T-helper 1 cell treated with Interleukin-12 subunit alpha and Interleukin-12 subunit beta and Interleukin-4 antibody, amounts not matched to agents 30 ng/mL and 1 ng/mL, for 36 hours (primary cell): ENCODE data around the gene PLCH1. TPM values are rescaled to one million over a fixed set of nuclear protein-coding genes. Genes with fewer than 3 reads are reported as not detected.
"Not testable (repeated sequence)": the region's sequence is repeated elsewhere in the genome, so short reads cannot be mapped to it uniquely, and the experiment has no call there.

Source experiments
- intact Hi-C: fragments of 100-400 bp; cut with micrococcal nuclease; formaldehyde crosslinking; loops from one replicate; pipeline ENCODE4 v1.15.1; 2024
- total RNA-seq: library from RNA; stranded (reverse); gene quantifications from 2 replicates; pipeline ENCODE4 v1.2.3, GENCODE V29; 2022

Gene PLCH1
- total RNA-seq, 1 donor from 2014 or later: 0.88 TPM

DNA sequence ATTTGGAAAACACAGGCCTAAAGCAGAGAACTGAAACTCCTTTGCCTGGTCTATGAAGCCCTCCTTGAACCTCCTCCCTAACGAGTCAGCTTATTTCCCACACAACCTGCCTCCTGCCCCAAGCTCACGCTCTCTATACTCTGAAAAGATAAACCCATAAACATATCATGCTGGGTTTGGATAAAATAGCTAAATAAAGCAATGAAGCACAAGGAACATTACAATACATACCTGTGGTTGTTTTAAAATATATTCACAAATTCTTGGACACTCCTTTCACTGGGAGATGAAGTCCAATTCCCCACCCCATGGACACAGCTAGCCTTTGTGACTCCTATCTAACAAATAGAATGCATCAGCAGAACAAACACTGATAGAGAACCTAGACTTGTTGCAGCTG is 98.2 kb downstream of the PLCH1 start:
- intact Hi-C loops: no loop called here

DNA sequence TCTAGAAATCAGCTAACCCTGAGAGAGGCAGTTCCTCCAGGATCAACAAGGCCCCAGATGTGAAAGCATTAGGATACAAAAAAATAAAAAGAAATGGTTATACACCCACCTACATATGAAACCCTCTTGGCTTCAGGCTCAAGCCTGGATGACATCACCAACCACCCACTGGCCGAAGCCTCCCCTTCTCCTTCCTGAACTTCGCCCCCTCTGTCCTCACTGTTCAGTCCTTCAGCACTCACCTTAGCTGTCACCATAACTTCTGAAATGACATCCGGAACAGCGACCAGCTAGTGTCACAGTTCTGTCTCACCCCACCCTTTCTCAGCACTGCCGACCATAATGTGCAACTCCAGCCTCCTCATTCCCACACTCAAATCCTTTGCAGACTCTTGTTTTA is 98.7 kb downstream of the PLCH1 start:
- intact Hi-C loops: no loop called here

DNA sequence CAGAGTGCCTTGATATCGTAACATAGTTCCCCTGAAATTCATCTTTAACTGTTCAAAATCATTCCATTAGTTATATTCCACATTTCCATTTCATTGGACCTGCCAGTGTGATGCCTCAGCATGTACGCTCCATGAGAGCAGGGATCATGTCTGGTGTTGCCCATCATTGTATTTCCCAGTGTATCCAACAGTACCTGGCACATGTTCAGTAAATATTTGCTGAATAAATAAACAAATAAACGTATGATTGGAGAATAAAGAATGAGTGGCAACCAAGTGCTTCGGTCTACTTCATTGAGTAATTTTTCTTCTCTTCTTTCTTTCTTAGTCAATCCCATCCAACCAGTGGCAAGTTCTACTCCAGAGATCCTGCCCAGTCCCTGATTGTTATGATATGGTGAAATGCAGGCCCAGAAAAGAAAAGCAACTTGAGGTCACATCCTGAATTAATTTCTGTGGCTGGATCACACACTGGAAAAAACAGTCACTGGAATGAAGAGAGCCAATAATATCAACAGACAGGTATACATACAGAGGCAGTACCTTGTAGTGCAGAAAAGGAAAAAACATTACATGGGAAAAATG is 101.2 kb downstream of the PLCH1 start:
- intact Hi-C loops: no loop called here

DNA sequence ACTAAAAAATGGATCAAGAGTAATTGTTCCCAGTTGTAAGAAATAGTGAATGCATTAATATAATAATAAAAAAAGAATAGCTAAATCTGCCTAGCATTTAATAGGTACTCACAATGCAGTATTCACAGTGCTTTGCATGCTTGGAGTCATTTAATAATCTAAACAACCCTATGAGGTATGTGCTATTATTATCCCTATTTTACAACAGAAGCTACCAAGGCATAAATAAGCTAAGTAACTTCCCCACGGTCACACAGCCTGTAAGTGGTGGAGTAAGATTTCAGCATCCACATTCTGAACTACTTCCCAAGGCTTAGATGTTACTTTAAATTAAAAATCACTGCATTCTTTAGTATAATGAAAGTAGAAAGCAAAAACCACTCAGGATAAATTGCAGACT is 102.9 kb downstream of the PLCH1 start:
- intact Hi-C loops: no loop called here

DNA sequence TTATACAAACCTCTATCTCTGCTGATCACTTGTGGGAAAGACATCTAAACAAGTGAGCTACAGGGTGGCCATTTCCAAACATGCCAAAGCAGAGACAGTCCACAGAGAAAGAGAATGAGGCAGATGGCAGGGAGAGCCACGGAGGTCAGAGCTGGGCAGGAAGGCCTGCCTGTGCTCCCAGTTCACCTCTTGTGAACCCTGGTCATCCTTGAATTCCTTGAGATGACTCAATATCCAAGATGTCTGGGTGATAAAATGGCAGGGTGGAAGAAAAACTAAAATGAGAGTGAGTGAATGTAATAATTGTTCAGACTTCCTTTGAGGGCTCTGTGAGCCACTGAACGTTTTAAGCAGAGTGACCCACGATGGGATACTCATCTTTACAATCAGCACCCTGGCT is 104.8 kb downstream of the PLCH1 start:
- intact Hi-C loops: no loop called here

DNA sequence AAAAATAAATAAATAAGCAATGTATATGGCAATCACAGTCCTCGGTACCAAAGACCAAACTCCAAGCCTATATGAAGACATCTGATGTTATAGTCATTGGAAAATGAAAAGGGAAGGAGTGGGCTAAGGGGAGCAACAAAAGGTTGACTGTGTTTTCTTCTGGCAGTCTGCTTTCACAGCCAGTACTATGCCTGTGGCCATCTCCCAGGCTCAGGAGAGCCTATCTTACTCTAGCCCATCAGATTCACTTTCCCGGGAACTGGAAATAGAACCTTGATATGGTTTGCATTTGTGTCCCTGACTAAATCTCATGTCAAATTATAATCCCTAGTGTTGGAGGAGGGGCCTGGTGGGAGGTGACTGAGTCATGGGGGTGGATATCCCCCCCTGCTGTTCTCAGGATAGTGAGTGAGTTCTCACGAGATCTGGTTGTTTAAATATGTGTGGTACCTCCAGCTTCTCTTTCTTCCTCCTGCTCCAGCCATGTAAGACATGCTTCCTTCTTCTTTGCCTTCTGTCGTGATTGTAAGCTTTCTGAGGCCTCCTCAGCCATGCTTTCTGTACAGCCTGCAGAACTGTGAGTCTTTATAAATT is 105.3 kb downstream of the PLCH1 start:
- intact Hi-C loops: no loop called here

DNA sequence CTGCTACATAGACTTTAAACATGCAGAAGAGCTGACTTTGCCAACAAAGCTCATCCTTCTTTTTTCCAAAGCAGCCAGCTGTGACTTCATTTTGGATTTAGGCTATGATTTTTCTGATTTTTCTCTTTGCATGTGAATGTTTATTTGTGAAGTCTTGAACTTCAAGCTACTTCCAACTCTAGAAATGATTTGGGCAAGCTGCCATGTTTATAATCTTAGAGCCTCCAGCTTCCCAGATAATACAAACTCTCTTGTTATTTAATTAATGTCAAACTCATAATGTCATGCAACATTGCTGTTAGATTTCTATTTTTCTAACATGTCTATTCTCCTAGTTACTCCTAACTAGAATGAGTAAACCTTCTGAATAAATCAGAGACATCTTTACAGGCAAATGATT is 106.4 kb downstream of the PLCH1 start:
- intact Hi-C loops: not testable (repeated sequence)

DNA sequence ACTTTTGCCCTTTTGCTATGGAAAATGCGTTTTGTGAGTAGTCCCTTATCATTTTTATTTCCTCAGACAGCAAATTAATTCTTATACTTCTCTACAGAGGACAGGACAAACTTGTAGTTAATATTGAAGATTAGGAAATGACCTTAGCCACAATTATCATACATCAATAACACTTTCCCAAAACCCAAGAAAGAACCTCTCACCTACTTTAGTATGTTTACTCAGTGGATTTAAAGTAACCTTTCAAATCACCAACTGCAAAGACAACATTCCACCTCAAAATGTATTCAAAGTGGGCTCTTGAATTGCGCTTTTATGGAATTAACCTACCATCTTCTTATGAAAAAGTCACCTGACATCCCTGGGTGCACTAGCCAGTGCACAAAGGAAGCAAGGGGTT is 107.3 kb downstream of the PLCH1 start:
- intact Hi-C loops: no loop called here

DNA sequence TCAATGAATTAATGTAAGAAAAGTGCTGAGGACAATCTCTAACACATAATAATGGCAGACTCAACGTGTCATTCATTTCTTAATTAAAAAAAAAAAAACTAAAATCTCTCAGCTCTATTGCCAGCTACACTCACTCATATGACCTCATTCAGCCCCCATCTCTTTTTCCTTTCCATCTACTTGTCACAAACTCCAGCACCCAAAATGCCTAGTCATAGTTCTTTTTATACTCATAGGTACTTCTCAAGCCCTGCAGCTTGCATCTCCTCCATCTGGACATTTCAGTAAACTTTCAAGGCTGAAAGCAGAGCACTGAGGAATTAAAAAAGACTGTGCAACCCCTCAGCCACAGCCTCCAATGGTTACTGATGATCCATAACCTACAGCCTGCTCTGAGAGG is 109.8 kb downstream of the PLCH1 start:
- intact Hi-C loops: no loop called here

DNA sequence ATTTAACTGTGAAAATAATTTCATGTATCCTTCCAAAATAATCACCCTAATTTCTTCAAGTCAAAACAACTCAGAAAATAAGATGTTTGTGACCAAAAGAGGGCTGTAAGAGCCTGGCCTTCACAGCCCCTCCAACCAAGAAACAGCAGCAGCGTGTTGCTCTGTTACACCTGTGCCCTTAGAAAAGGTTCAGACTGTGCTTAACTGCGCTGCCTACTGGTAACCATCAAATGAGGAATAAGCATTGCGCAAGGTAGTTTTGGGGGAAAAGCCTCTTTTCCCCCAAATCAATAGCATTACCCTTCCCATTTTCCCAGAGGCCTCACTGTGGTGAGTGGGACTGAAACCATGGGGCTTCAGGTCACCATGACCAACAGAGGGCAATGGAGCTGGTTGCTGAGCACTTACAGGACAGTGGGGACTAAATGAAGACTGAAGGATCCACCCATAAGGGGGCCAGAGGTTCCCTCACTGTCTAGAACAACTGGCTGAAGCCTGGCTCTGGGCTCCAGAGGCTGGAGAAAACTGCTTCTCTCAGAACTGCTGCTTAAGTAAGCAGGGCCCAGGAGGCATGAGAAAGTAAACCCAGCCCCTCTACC is 110.7 kb downstream of the PLCH1 start:
- intact Hi-C loops: no loop called here

DNA sequence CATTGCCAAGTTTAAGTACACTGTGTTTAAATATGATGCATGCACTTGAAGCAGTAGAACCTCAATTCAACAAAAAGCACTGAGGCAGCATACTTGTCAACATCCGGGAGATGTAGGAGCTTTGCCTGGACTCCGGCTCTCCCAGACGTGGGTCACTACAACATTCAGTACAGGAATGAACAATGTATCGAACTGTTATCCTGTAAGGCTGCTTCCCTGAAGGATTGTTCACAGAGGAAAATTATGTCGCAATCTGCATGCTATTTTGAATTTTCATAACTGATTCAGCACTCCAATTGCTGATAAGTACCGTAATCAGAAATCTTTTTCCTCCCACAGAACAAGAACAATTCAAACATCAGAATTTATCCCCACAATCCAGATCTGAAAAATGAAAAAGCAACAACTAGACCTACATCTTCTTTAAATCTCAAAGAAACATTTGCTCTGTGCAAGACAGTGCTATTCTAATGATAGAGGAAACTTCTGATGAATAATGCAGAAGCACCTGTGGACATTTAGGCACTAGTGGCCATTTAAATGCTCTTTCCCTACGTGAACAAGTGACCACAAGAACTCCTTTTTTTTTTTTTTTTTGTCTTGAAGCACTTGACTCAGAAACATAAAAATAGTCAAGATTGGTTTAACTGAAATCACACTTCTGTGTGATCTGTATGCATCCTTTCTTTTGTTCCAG is 113.4 kb downstream of the PLCH1 start:
- intact Hi-C loops: no loop called here

DNA sequence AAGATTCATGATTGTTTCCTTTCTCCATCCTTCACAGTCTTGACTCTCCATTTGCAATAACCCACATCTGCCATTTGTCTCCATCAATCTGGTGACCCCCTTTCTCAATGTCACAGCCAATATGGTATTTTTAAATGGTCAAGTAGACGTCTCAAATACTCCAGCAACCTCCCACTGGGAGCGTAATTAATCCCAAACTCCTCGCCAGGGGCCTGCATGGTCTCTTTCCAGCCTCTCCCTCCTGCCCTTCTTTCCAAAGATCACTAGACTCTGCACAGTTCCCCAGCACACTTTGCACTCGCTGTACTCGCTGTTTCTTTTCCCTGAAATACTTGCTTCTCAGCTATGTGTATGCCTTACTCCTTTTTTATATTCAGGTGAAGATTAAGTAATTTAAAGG is 115.3 kb downstream of the PLCH1 start:
- intact Hi-C loops: no loop called here

DNA sequence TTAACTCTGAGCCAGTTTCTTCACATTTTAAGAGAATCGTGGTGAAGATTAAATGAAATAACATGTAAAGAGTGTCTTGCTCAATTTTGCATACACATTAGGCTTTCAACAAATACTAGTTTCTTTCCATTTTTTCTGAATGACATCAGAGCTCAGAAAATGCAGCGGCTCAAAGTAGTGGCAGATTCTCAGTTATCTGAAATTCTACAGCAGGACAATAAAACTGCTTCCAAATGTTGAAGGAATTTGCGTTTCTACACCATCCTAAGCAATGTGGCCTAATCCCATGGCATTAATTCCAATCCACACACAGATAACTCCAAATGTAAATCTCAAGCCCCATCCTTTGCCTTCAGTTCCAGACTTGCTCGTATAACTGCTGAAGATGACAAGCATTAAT is 115.8 kb downstream of the PLCH1 start:
- intact Hi-C loops: no loop called here

DNA sequence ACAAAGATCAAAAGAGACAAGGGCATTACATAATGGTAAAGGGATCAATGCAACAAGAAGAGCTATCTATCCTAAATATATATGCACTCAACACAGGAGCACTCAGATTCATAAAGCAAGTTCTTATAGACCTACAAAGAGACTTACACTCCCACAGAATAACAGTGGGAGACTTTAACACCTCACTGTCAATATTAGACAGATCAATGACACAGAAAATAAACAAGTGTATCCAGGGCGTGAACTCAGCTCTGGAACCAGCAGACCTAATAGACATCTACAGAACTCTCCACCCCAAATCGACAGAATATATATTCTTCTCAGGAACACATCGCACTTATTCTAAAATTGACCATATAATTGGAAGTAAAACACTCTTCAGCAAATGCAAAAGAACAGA is 122.2 kb downstream of the PLCH1 start:
- intact Hi-C loops: not testable (repeated sequence)

DNA sequence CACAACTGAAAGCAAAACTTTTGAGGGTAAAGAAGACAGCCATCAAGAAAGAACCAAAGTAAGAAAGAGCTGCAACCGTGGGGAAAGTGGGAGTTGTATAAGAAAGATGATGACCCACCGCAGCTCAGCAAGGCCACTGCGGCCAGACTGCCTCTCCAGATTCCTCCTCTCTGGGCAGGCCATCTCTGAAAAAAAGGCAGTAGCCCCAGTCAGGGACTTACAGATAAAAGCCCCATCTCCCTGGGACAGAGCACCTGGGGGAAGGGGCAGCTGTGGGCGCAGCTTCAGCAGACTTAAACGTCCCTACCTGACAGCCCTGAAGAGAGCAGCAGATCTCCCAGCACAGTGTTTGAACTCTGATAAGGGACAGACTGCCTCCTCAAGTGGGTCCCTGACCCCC is 124.3 kb downstream of the PLCH1 start:
- intact Hi-C loops: not testable (repeated sequence)

DNA sequence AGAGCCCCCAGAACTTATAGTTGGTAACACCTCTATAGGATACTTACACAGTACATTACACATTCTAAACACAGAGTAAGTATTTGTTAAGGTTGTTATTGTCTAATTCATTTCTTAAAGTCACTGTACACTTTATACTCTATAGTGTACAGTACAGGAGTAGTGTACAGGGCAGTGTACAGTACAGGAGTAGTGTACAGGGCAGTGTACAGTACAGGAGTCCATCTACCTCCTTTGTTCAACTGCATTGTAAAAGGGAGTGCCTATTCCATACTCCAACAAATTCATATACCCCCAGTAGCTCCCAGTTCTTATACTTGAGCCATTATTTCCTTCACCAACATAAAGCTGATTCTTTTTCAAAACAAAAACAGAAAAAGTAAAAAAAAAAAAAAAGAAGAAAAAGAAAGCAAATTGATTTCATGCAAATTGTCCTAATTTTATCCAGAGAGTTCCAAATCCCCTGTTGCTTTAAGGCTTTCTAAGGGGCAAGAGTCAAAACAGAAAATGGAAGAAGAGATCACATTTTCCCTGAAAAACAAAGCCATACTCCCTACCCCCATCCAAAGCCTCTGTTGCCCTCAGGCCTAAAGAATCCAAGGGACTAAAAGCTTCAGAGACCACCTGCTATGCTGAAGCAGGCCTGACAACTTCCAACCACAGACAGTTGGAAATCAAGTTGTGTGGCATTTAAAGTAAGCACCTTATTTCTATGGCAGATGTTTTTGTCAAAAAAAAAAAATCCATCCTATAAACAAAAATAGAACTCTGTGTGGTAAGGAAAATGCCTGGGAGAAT is 125.6 kb downstream of the PLCH1 start:
- intact Hi-C loops: no loop called here

DNA sequence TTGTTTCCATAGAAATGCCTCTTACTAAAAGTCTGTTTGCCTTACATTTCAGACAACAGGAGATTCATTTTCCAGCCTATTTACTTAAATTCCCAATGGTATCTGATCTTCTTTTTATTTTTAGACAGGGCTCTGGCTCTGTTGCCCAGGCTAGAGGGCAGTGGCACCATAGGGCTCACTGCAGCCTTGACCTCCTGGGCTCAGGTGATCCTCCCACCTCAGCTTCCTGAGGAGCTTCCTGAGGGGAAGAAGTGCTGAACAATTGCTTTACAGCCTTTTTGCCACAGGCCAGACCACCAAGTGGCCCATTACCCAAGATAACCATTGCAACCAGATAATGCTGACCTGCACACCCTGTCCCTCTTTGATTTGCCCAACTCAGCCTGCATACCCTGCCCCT is 126.3 kb downstream of the PLCH1 start:
- intact Hi-C loops: no loop called here

DNA sequence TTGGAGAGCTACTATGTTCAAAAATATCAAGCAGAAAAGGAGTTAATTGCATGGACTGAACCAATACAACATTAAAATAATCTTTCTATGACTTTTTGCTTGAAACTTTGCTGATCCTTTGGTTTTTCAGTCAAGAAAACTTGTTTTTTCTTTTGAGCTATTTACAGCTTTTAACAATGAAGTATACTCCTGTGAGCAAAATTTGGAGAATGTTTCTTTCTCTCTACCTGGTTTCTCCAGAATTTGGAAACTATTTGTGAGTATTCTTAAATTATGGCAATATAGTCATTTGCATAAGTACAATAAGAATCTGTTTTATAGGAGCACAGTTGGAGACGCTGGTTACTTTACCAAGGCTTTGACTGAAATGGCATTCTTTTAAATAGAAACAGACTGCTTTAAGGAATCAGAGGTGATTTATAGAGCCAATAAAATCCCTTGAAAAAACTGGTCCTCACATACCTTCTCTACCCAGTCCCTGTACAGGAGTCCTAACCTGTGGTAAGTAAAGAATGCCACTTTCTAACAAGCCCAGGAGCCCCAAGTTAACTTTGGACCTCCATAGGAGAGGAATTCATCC is 127.4 kb downstream of the PLCH1 start:
- intact Hi-C loops: no loop called here

DNA sequence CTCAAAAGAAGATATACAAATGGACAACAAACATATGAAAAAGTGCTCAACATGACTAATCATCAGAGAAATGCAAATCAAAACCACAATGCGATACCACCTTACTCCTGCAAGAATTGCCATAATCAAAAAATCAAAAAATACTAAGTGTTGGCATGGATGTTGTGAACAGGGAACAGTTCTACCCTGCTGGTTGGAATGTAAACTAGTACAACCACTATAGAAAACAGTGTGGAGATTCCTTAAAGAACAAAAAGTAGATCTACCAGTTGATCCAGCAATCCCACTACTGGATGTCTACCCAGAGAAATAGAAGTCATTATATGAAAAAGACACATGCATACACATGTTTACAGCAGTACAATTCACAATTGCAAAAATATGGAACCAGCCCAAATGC is 129.7 kb downstream of the PLCH1 start:
- intact Hi-C loops: not testable (repeated sequence)

DNA sequence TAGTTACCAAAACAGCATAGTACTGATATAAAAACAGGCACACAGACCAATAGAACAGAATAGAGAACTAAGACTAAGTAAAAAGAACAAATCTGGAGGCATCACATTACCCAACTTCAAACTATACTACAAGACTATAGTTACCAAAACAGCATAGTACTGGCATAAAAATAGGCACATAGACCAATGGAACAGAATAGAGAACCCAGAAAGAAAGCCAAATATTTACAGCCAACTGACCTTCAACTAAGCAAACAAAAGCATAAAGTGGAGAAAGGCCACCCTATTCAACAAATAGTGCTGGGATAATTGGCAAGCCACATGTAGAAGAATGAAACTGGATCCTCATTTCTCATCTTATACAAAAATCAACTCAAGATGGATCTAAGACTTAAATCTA is 130.5 kb downstream of the PLCH1 start:
- intact Hi-C loops: not testable (repeated sequence)

DNA sequence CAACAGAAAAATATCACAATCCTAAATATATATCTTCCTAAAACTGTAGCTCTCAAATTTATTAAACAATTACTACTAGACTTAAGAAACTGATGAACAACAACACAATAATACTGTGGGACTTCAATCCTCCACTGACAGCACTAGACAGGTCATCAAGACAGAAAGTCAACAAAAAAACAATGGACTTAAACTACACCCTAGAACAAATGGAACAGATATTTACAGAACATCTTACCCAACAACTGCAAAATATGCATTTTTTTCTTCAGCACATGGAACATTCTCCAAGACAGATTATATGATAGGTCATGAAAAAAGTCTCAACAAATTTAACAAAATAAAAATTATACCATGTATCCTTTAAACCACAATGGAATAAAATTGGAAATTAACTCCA is 133.4 kb downstream of the PLCH1 start:
- intact Hi-C loops: no loop called here

DNA sequence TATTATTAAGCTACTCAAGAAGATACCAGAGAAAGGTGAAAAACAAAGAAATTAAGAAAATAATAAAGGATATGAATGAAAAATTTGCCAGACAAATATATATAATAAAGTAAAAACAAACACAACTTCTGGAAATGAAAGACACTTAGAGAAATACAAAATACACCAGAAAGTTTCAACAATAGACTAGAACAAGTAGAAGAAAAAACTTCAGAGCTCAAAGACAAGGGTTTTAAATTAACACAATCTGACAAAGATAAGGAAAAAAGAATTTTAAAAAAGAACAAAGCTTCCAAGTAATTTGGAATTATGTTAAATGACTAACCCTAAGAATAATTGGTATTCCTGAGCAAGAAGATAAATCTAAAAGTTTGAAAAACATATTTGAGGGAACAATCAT is 135.3 kb downstream of the PLCH1 start:
- intact Hi-C loops: no loop called here
